Subcutaneous adipose tissue (tissue), 4 donors: ENCODE data around the gene APOA1. TPM values are rescaled to one million over a fixed set of nuclear protein-coding genes. Genes with fewer than 3 reads are reported as not detected.

Experiments used
- total RNA-seq, 4 donors: library from RNA; depleted of rRNA; stranded (reverse); fragments of >200 nt; gene quantifications; one replicate each; pipeline ENCODE4 v1.1.0, GENCODE V29; 2016
- TF ChIP-seq, protein P1 (sequence below): fragments of 450-650 bp; IDR thresholded peaks from one replicate; pipeline ENCODE4 v1.5.1; 2016; ENCODE audit warnings: low read depth, mild to moderate bottlenecking, control low read depth, antibody characterized with exemption, moderate library complexity

The APOA1 gene
- total RNA-seq, 4 donors from 2014 or later, result not detected

DNA sequence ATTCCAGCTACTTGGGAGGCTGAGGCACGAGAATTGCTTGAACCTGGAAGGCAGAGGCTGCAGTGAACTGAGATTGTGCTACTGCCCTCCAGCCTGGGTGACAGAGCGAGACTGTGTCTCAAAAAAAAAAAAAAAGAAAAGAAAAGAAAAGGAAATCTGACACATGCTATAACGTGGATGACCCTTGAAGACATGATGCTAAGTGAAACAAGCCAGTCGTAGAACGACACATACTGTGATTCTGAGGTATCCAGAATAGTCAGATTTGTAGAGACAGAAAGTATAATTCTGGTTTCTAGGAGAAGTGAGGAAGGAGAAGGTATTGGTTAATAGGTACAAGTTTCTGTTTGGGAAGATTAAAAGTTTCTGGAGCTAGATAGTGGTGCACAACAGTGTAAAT, 39.1 kb downstream of the APOA1 start:
- TF ChIP-seq, protein P1, sequence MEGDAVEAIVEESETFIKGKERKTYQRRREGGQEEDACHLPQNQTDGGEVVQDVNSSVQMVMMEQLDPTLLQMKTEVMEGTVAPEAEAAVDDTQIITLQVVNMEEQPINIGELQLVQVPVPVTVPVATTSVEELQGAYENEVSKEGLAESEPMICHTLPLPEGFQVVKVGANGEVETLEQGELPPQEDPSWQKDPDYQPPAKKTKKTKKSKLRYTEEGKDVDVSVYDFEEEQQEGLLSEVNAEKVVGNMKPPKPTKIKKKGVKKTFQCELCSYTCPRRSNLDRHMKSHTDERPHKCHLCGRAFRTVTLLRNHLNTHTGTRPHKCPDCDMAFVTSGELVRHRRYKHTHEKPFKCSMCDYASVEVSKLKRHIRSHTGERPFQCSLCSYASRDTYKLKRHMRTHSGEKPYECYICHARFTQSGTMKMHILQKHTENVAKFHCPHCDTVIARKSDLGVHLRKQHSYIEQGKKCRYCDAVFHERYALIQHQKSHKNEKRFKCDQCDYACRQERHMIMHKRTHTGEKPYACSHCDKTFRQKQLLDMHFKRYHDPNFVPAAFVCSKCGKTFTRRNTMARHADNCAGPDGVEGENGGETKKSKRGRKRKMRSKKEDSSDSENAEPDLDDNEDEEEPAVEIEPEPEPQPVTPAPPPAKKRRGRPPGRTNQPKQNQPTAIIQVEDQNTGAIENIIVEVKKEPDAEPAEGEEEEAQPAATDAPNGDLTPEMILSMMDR, result no peak

DNA sequence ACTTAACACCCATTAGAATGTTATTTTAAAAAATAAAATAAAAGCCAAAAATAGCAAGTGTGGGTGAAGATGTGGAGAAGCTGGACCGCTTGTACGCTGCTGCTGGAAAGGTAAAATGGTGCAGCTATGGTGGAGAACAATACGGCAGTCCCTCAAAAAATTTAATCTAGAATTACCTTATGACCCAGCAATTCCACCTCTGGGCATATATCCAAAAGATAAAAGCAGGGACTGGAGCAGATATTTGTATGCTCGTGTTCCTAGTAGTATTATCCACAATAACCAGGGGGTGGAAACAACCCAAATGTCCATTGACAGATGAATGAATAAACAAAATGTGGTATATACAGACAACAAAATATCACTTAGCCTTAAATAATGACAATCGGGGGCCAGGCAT, 39.6 kb downstream of the APOA1 start:
- TF ChIP-seq, protein P1, result no peak

DNA sequence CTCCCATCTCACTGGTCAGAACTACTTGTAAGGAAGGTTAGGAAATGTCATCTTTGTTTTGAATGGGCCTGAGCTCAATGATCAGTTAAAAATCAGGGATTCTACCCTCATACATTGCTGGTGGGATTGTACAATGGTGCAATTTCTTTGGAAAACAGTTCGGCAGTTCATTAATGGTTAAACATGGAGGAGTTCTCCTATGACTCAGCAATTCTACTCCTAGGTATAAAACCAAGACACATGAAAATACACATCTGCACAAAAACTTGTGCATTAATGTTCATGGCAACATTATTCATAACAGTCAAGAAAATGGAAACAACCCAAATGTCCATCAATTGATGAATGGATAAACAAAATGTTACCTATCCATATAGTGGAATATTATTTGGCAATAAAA, 40.9 kb downstream of the APOA1 start:
- TF ChIP-seq, protein P1, result no peak

DNA sequence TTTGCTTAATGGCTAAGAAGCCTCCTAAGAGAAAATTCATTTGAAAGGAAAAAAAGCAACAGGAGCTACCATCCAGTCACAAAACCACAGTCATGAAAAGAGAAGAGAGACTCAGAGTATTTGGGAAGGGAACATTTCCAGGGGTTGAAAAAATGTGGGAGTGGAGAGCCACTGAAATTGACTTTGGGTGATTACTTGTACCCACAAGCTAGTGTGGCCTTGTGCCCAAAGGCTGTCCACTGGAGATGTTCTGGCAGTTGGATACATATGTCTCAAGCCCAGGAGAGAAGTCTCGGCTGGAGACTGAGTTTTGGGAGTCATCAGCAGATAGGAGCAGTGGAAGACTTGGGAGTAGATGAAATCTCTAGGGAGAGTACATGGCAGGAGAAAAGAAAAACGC, 42.6 kb downstream of the APOA1 start:
- TF ChIP-seq, protein P1, result no peak

DNA sequence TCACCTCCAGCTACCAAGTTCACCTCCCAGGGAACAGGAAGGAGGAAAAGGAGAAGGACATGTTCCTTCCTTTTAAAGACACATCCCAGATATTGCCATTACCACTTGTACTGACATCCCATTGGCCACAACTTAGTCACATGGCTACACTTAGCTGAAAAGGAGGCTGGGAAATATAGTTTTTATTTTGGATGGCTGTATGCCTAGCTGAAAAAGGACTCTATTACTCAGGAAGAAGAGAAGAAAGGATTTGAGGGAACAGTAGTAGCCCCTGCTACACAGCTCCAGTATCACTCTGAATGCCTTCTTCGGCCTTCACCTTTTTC, 43.7 kb downstream of the APOA1 start:
- TF ChIP-seq, protein P1, result no peak

DNA sequence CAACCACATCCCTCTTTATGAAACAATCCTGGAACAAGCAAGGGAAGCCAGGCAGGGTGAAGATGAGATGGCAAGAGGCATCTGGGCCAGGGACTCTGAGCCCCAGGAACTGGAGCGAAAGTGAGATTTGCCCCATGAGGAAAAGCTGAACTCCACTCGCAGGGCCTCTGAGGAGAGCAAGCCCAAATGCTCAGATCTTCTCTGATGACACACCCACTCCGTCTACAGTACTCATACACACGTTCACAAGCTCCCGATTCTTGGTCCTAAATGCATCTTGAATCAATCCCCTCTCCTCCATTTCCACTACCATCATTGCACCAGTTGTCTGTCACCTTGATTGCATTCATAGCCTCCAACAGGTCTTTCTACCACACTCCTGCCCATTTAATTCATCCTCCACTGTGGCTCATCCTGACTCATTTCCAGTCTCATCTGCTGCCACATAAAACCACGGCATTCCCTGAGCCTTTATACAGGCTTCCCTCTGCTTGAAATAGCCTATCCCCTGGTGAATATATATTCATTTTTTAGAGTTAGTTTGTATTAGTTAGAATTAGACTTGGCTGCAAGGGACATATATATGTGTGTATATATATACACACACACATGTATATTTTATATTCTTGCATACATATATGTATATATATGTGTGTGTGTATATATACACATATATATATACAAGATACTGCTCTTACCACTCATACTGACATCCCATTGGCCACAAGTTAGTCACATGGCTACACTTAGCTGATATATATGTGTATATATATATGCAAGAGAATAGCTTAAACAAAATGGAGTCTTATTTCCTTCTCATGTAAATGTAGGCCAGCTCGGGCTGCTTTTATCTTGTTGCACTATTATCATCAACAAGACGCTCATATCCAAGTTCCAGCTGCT, 44.3 kb downstream of the APOA1 start:
- TF ChIP-seq, protein P1, result no peak

DNA sequence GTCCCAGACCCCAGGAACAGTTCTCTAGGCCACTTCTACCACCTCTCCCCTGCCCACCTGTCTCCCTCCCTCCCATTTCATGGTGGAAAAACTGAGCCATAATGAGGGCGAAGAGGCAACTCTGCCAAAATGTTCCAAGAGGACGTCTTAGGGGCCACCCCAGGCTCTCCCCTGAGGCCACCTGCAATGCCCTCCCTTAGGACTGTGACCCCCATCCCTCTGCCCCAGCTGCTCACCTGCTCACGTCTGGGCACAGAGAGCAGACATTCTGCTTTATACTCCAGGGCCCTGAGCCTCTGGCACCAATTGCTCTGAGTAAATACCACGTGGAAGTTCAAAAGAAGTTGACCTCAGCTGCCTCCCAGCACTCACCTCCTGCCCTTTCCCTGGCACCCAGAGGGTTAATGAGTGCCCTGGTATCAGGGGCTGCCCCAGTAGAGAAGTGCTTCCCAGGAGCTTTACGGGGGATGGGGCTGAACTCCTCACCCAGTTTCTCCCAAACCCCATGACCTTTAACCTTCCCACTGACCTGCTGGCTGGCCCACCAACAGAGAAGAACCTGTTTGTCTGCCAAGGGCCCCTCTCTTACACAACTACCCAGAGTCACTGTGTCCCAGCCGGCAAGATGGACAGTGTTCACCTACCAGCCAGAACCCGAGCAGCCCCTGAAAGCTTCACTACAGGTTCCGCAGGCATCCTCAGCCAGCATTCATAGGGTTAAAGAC, 45.1 kb downstream of the APOA1 start:
- TF ChIP-seq, protein P1, result no peak
